ENCODE data around the gene CFTR.

CFTR gene

GRCh38 chr7:117637937-117638336 is 158.1 kb downstream of the CFTR start:
- no peak for TF ChIP-seq EZH2phosphoT487 (IDR thresholded peaks at IDR 0.05; ENCODE audit: low read length)
- TF ChIP-seq CTCF (IDR thresholded peaks at IDR 0.05; ENCODE audit: low read length), result no peak
- no peak for TF ChIP-seq EZH2 (optimal IDR thresholded peaks at IDR 0.05; ENCODE audit: low read depth, low read length)
- H3K9ac ChIP-seq (ENCODE audit: low read length), result no peak overlapping the region
- no peaks in the 10 kb centered on the region for H4K20me1 ChIP-seq (ENCODE audit: insufficient read depth, low read length)
- H3K27ac ChIP-seq (ENCODE audit: low read length), result no peak overlapping the region
- no peaks in the 10 kb centered on the region for H3K79me2 ChIP-seq (ENCODE audit: low read length)
- no peak for DNase-seq
- no peak overlapping the region for H2AFZ ChIP-seq (ENCODE audit: low read length)
- H3K4me1 ChIP-seq (ENCODE audit: low read length), result no peaks in the 10 kb centered on the region
- H3K36me3 ChIP-seq (replicated peaks; ENCODE audit: insufficient read depth, low read length), result no peaks in the 10 kb centered on the region
- H3K4me3 ChIP-seq (ENCODE audit: low read length), result no peak overlapping the region
- H3F3A ChIP-seq (ENCODE audit: insufficient read depth, low read length), result no peaks in the 10 kb centered on the region
- H3K4me2 ChIP-seq (ENCODE audit: low read depth, low read length), result no peak overlapping the region
- no peaks in the 10 kb centered on the region for H3K9me3 ChIP-seq (replicated peaks; ENCODE audit: insufficient read depth, low read length)
- H3K9me2 ChIP-seq (replicated peaks; ENCODE audit: insufficient read depth, low read length), result no peaks in the 10 kb centered on the region
- H3K27me3 ChIP-seq (replicated peaks; ENCODE audit: insufficient read depth, low read length), result no peaks in the 10 kb centered on the region

DNA sequence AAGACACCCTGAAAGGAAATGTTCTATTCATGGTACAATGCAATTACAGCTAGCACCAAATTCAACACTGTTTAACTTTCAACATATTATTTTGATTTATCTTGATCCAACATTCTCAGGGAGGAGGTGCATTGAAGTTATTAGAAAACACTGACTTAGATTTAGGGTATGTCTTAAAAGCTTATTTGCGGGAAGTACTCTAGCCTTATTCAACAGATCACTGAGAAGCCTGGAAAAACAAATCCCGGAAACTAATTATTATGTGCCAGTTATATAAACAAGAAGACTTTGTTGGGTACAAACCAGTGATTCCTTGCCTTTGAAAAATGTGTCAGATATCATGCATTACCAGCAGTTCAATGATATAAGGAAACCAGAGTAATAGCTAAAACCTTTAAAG is 160.1 kb downstream of the CFTR start:
- no peaks in the 10 kb centered on the region for H3K9me2 ChIP-seq (replicated peaks; ENCODE audit: insufficient read depth, low read length)
- no peaks in the 10 kb centered on the region for H4K20me1 ChIP-seq (ENCODE audit: insufficient read depth, low read length)
- H3K4me3 ChIP-seq (ENCODE audit: low read length), result no peak overlapping the region
- no peak overlapping the region for H3K4me2 ChIP-seq (ENCODE audit: low read depth, low read length)
- H3F3A ChIP-seq (ENCODE audit: insufficient read depth, low read length), result no peaks in the 10 kb centered on the region
- H3K9ac ChIP-seq (ENCODE audit: low read length), result no peak overlapping the region
- H3K79me2 ChIP-seq (ENCODE audit: low read length), result no peaks in the 10 kb centered on the region
- H3K9me3 ChIP-seq (replicated peaks; ENCODE audit: insufficient read depth, low read length), result no peaks in the 10 kb centered on the region
- H3K36me3 ChIP-seq (replicated peaks; ENCODE audit: insufficient read depth, low read length), result no peaks in the 10 kb centered on the region
- no peak for DNase-seq
- no peaks in the 10 kb centered on the region for H3K4me1 ChIP-seq (ENCODE audit: low read length)
- TF ChIP-seq EZH2phosphoT487 (IDR thresholded peaks at IDR 0.05; ENCODE audit: low read length) (no peak), CTCF (IDR thresholded peaks at IDR 0.05; ENCODE audit: low read length) (no peak), EZH2 (optimal IDR thresholded peaks at IDR 0.05; ENCODE audit: low read depth, low read length) (no peak)
- no peak overlapping the region for H3K27ac ChIP-seq (ENCODE audit: low read length)
- no peak overlapping the region for H2AFZ ChIP-seq (ENCODE audit: low read length)
- H3K27me3 ChIP-seq (replicated peaks; ENCODE audit: insufficient read depth, low read length), result no peaks in the 10 kb centered on the region

GRCh38 chr7:117640465-117640864 is 160.6 kb downstream of the CFTR start:
- Histone ChIP-seq H3K4me3 (ENCODE audit: low read length) (no peak overlapping the region), H3K9ac (ENCODE audit: low read length) (no peak overlapping the region), H3K36me3 (replicated peaks; ENCODE audit: insufficient read depth, low read length) (no peaks in the 10 kb centered on the region), H3F3A (ENCODE audit: insufficient read depth, low read length) (no peaks in the 10 kb centered on the region), H3K9me2 (replicated peaks; ENCODE audit: insufficient read depth, low read length) (no peaks in the 10 kb centered on the region), H3K27ac (ENCODE audit: low read length) (no peak overlapping the region), H3K27me3 (replicated peaks; ENCODE audit: insufficient read depth, low read length) (no peaks in the 10 kb centered on the region), H4K20me1 (ENCODE audit: insufficient read depth, low read length) (no peaks in the 10 kb centered on the region), H2AFZ (ENCODE audit: low read length) (no peak overlapping the region), H3K9me3 (replicated peaks; ENCODE audit: insufficient read depth, low read length) (no peaks in the 10 kb centered on the region), H3K79me2 (ENCODE audit: low read length) (no peaks in the 10 kb centered on the region), H3K4me2 (ENCODE audit: low read depth, low read length) (no peak overlapping the region), H3K4me1 (ENCODE audit: low read length) (no peaks in the 10 kb centered on the region)
- TF ChIP-seq EZH2phosphoT487 (IDR thresholded peaks at IDR 0.05; ENCODE audit: low read length) (no peak), CTCF (IDR thresholded peaks at IDR 0.05; ENCODE audit: low read length) (no peak), EZH2 (optimal IDR thresholded peaks at IDR 0.05; ENCODE audit: low read depth, low read length) (no peak)
- no peak for DNase-seq
